Activated CD8-positive, alpha-beta memory T cell treated with anti-CD3 and anti-CD28 coated beads, Interleukin-2, amount 50 U/mL, for 24 hours (primary cell): ENCODE data around the gene ANAPC4.
"Not testable (repeated sequence)": the region's sequence is repeated elsewhere in the genome, so short reads cannot be mapped to it uniquely, and the experiment has no call there.

Experiments used
- DNase-seq: peaks from one replicate; pipeline ENCODE4 v3.0.0-alpha.2; 2020; ENCODE audit errors: extremely low read depth

Gene ANAPC4

DNA sequence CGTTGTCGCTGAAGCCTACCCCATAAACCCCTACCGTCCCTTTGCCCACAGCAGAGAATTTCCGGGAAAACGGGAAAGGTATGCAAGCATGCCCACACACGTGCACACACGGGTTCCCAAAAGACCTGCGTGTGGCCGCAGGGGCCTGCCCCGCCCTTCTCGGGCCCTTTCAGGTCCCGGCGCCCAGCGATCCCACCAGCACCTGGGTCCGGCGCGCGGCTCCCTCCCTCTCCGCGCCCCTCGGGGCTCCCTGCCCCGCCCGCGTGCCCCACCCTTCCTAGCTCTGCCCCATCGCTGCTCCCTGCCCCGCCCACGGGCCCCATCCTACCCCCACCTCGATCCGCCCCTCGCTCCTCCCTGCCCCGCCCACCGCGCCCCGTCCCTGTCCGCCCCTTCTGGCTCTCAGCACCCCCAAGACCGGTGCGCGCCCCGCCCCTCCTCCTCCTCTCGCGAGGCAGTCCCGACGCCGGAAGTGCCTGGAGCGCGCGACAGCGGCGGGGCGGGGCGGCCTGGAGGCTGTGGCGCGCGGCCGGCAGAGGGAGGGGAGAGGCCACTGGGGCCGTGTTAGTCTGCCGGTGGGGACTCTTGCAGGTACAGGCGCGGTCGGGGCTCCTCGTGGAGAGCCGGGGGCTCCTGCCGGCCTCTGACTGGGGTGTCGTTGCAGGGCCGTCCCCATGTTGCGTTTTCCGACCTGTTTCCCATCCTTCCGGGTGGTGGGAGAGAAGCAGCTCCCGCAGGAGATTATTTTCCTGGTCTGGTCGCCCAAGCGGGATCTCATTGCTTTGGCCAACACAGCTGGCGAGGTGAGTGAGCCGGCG is at the start of gene ANAPC4:
TSS of gene ANAPC4 (plus strand) at position 510 of the 818 bp plus-strand sequence. CDS start at position 675, 165 bp downstream.
- peak; percentile 96 for DNase-seq

DNA sequence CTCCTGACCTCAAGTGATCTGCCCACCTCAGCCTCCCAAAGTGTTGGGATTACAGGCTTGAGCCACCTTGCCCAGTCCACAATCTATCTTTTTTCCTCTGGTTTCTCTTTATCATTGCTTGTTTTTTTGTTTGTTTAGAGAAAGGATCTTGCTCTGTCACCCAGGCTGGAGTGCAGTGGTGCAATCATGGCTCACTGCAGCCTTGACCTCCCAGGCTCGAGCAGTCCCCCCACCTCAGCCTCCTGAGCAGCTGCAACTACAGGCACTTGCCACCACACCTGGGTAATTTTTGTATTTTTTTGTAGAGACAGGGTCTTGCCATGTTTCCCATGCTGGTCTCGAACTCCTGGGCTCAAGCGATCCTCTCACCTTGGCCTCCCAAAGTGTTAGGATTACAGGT is 48.6 kb upstream of the ANAPC4 start:
- not testable (repeated sequence) for DNase-seq

DNA sequence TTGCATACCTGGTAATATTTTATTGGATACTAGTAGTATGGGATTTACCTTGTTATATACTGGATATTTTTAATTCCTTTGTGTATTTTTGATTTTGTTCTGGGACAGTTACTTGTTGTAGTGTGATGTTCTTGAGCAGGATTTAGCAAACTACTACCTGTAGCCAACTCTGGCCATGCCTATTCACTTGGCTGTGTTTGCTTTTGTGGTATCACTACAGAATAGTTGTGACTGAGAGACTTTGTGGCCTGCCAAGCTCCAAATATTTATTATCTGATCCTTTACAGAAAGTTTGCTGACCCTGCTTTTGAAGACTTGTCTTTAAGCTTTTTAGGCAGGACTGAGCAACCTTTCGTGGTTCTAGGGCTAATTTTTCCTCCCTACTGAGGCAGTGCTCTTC is 46.7 kb upstream of the ANAPC4 start:
- DNase-seq, result no peak

GRCh38 chr4:25330905-25331808 is 45.9 kb upstream of the ANAPC4 start:
- DNase-seq, result no peak

DNA sequence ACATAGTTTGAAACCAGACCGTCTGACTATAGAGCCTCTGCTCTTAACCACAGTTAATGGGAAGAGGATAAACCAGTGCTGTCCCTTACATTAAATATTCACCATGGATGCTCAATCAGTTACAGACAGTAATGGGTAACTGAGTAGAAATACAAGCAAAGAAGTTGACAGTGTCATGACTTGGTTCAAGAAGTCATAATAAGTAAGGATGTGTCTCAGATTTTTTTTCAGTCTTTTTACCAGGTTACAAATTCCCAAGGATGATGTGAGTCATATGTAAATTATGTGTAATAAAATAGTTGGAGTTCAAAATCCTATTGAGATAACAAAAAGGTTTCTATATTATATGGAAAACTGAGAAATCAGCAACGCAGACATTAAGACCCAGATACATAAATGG is 33.4 kb upstream of the ANAPC4 start:
- DNase-seq, result no peak

DNA sequence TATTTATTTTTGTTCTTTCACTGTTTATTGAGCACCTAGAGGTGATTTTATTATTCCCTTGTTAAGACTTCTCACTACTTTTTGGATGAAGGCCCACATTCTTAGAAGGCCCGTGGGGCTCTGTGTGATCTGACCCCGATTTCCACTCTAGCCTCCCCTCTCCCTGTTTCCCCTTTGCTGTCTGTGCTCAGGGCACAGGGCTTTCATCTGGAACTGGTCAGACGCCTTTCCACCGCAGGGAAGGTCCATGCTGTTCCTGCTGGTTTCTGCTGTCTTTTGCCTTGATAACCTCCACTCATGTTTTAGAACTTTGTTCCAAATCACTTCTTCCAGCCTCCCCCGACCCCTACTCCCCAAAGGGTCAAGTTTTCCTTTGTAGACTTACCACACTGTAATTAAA is 31.3 kb upstream of the ANAPC4 start:
- DNase-seq, result no peak

DNA sequence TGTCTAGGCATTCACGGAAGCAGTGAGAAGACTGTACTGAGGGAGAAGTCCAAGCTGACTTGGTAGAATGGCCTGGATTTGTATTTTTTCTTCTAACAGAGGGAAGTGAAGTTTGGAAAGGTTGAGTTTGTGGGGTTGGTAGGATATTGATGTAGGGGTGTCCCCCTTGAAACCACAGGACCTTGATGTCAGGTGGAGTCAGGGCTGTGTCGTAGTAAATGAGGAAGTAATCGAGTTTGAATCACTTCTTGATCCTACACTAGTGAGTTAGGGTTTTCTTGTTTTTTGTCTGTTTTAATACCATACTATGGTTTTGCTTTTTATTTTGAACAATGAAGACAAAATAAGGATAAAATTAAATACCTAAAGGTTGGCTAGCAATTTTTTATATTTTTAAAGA is 30.1 kb upstream of the ANAPC4 start:
- DNase-seq, result no peak

DNA sequence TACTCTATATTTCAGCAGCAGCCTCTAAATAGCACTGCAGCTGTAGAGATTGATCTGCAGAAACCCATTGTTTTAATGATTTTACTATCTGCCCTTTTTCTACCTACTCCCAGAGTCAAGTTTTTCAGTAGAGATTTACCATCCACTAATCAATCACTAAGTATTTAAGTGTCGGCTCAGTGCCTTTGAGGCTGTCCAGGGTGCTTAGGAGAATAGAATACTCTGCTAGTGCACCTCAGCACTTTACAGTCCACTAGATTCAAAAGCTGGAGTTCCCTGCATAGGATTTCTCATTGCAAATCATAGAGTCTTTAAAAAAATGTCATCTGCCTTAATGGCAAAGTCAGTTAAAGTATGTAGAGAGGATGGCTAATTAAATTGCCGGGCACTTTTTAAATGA is 29.6 kb upstream of the ANAPC4 start:
- no peak for DNase-seq

DNA sequence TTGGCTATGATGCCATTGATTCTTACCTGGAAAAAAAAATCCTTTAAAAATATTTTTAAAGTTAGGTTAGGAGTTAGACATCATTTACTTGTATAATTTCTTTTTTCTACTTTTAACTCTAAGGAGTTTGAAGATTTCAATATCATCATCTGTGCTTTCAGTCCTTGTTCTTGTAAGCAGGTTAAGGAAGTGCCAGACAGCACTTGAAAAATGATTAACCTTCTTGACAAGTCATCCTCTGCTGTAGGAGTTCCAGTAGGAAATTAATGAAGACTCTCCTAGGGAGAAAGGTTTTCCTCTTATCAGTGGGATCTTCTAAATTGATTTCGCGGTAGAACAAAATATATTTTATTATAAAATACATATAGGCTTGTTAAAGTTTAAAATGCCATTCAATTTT is 29.1 kb upstream of the ANAPC4 start:
- no peak for DNase-seq

GRCh38 chr4:25350561-25350960 is 26.5 kb upstream of the ANAPC4 start:
- no peak for DNase-seq

GRCh38 chr4:25351777-25352416 is 25.2 kb upstream of the ANAPC4 start:
- no peak for DNase-seq

GRCh38 chr4:25356068-25356467 is 21.0 kb upstream of the ANAPC4 start:
- no peak for DNase-seq

- DNase-seq, result no peak
Measured at GRCh38 chr4:25358515-25359275, 18.4 kb upstream of the ANAPC4 start.

DNA sequence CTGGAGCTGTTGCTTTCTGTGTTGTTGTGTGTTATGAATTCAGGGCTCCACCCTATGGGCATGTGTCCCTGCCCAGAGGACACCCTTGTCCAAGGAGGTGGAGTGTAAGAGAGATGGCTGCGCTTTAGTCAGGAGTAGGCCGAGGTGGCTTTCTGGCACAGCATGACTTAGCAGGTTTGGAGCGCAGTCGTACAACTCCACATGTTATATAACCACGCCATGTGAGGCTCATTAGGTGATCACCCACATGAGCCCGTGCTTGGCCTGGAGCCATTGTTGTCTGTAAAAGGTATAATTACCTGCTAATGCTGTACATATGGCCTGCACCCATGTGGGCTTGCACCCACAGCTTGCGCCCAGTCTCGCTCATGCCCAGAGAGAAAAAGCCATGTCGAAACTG is 15.8 kb upstream of the ANAPC4 start:
- DNase-seq, result no peak

GRCh38 chr4:25367004-25367621 is 9.9 kb upstream of the ANAPC4 start:
- DNase-seq, result no peak

GRCh38 chr4:25367877-25368276 is 9.2 kb upstream of the ANAPC4 start:
- no peak for DNase-seq

DNA sequence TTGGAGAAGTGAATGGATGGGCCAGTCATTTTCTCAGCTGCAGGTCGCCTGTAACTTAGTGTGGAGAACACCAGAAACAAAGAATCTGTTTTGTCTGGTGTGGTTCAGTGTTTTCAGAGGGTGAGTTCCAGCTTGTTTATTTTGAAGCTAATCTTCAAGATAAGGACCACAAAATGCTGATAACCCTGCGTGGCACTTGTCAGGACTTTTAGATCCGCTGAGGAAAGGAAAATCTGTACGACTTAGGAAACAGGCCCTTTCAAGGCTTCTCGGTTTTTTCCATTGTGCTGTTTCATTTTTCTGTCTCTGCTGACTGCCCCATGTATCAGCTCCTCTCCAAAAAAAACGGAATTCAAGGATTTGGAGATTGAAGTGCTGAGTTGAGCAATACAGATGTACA is 8.7 kb upstream of the ANAPC4 start:
- DNase-seq, result no peak

DNA sequence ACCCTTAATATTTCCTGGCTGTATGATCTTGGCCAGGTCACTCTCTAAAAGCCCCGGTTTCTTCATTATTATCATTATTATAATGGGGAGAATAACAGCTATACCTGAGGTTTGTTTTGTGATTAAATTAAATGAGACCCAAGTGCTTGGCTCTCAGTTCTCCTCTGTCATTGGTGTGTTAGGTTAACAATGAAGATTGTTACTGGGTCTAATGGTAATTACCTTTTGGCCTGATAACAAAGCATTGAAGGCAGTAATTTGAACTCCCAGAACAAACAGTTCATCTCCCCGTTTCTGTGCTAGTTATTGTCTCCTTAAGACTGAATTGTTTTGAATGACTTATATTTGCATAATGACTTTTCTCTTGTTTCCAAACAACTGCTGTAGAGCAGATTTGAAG is 6.8 kb upstream of the ANAPC4 start:
- no peak for DNase-seq

- not testable (repeated sequence) for DNase-seq
Measured at GRCh38 chr4:25372549-25372948, 4.5 kb upstream of the ANAPC4 start.

DNA sequence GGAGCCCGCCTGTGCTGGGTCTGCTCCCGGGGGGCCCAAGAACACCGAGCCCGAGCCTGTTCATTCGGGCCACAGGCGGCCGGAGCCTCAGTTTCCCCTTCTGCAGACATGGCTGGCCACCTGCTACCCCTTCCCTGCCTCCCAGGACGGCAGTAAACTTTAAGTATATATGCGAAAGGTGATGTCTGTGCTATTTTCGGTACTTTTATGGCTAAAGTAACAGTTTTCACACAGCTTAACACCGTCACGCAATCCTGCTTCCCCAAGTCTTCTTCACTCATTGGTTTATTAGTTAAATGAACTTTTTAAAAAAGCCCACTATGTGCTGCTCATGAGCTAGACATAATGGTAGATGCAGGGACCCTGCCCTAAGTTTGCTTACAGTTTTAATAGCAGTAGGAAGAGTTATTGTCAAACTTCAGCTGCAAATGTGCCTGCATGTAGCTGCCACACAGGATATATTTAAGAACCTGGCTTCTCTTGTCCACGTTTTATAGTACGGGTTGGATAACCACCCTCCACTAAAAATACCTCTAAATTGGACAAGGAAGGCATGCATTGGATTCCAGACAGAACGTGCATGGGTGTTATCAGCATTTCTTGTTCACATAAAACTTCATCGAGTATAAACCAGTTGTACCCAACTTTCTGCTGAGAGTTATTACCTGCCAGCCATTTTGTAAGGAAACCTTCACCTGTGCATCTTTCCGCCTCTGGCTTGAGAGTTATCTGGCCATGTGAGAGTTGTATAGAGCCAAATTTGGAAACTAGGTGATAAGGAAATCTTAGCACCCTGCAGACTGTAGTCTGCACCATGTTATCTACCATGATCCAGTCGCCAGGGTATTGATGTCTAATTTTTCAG is 741 bp downstream of the ANAPC4 start:
- DNase-seq, result no peak
